HFF-Myc (cell line): ENCODE data around the gene MSI1.

Experiments used
- DNase-seq: peaks from one replicate; pipeline ENCODE4 v3.0.0-alpha.2; 2011; ENCODE audit warnings: low read depth; ENCODE audit errors: extremely low read depth
- H3K4me3 ChIP-seq: replicated peaks from 2 replicates; pipeline ENCODE4 v1.5.1; 2011; ENCODE audit warnings: low read depth, mild to moderate bottlenecking, control low read depth, low read length
- TF ChIP-seq, protein P1 (sequence below): IDR thresholded peaks from 2 replicates; pipeline ENCODE4 v1.5.1; 2012; ENCODE audit warnings: mild to moderate bottlenecking, low read depth, low read length, control low read depth; ENCODE audit errors: missing control alignments

MSI1 gene

DNA sequence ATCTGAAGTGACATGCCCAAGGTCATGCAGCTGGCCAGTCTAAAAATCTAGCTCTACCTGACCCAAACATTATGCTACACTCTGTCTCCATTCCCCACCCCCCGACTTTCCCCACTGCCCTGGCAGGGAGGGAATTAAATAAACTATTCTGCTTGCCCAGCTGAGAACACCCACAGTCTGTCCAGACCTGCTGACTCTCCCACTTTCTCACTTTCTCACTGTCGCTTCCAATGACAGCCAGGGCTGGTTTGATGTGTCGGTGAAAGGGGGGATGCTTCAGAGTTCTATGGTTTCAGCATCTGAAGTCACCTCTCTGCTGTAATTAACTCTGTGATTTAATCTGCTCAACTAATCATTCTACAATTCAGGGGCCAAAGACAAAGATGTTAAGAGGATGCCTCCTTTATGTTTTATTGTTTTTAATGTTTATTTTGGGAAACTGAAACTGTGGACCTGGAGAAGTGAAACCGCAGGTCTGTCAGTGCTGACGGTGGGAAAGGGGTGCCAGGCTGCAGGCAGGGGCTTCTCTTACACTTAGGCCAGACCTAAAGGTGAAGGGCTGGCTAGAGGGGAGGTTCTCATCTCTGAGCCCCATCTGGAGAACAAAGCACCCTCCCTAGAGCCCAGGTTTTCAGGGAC lies 8.1 kb upstream of the MSI1 start:
- no peak overlapping the region for H3K4me3 ChIP-seq
- TF ChIP-seq, protein P1, sequence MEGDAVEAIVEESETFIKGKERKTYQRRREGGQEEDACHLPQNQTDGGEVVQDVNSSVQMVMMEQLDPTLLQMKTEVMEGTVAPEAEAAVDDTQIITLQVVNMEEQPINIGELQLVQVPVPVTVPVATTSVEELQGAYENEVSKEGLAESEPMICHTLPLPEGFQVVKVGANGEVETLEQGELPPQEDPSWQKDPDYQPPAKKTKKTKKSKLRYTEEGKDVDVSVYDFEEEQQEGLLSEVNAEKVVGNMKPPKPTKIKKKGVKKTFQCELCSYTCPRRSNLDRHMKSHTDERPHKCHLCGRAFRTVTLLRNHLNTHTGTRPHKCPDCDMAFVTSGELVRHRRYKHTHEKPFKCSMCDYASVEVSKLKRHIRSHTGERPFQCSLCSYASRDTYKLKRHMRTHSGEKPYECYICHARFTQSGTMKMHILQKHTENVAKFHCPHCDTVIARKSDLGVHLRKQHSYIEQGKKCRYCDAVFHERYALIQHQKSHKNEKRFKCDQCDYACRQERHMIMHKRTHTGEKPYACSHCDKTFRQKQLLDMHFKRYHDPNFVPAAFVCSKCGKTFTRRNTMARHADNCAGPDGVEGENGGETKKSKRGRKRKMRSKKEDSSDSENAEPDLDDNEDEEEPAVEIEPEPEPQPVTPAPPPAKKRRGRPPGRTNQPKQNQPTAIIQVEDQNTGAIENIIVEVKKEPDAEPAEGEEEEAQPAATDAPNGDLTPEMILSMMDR, result no peak
- DNase-seq, result no peak

DNA sequence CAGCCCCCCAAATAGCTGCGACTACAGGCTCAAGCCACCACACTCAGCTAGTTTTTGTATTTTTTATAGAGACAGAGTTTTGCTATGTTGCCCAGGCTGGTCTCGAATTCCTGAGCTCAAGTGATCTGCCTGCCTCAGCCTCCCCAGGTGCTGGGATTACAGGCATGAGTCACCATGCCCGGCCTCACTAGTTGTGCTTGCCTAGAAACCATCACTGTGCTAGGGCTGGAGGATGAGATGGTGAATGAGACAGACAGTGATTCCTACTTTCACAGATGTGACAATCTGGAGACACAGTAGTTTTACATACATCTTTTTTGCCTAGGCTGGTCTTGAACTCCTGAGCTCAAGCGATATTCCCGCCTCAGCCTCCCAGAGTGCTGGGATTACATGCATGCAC lies 7.5 kb upstream of the MSI1 start:
- no peak for DNase-seq
- no peak overlapping the region for H3K4me3 ChIP-seq
- TF ChIP-seq, protein P1, result no peak

DNA sequence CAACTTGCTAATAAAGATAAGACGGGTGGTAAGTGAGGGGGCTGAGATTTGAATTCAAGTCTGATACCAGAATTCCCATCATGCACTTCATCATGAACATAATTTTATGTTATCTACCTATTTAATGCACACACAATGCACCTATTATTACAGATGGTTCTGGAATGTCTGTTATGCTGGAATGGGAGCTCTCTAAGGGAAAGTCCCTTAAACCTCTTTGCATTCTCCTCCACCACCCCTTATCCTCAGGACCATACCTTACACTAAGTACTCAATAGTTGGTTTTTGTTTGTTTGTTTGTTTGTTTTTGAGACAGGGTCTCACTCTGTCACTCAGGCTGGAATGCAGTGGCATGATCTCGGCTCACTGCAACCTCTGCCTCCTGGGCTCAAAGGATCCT lies 7.0 kb upstream of the MSI1 start:
- no peak overlapping the region for H3K4me3 ChIP-seq
- TF ChIP-seq, protein P1, result no peak
- DNase-seq, result no peak

DNA sequence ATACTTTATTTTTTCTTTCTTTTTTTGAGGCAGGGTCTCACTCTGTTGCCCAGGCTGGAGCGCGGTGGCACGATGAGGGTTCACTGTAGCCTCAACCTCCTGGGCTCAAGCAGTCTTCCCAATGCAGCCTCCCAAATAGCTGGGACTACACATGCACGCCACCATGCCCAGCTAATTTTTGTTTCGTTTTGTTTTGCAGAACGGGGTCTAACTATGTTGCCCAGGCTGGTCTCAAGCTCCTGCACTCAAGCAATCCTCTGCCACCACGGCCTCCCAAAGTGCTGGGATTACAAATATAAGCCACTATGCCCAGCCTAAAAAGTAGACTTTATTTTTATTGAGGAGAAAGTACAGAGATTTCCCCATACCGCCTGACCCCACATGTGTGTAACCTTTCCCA lies 4.7 kb upstream of the MSI1 start:
- TF ChIP-seq, protein P1, result no peak
- no peak for DNase-seq
- H3K4me3 ChIP-seq, result no peak overlapping the region

DNA sequence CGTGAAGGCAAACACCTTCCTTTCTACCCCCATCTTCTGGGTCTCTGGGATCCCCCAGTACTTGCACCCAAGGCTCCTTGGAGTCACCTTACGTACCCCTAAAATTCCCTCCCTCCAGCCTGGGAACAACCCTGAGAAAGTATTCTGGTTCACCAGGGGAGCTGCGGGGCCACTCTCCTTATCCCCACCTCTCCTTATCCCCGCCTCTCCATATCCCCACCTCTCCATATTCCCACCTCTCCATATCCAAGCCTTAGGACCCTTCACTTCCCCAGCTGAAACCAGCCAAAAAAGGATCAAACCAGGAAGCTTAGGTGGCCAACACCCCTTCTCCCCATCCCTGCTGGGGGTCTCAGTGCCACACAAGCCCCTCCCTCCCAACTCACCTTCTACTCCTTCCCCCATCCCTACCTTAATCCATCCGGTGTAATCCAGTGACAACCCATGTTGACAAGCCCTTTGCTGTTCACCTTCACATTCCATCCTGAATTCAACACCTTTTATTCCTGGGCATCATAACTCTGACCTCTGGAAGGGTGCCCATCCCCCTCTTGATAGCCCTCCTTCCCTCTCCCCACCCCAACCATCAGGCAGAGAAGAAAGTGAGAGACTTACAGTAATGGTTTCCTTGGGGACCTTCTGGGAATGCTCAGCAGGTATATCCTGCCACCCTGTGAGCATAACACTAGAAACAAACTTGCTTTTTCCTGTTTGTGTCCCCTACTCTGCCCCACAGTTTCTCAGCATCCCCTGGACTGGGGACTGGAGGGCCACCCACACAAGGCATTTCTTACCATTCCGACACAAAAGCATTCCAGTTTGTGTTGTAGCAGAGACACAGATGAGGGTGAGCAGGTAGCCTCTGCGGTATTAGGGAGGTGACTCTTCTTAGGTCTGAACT lies 1.6 kb upstream of the MSI1 start:
- no peak overlapping the region for H3K4me3 ChIP-seq
- DNase-seq, result no peak
- TF ChIP-seq, protein P1, result no peak

DNA sequence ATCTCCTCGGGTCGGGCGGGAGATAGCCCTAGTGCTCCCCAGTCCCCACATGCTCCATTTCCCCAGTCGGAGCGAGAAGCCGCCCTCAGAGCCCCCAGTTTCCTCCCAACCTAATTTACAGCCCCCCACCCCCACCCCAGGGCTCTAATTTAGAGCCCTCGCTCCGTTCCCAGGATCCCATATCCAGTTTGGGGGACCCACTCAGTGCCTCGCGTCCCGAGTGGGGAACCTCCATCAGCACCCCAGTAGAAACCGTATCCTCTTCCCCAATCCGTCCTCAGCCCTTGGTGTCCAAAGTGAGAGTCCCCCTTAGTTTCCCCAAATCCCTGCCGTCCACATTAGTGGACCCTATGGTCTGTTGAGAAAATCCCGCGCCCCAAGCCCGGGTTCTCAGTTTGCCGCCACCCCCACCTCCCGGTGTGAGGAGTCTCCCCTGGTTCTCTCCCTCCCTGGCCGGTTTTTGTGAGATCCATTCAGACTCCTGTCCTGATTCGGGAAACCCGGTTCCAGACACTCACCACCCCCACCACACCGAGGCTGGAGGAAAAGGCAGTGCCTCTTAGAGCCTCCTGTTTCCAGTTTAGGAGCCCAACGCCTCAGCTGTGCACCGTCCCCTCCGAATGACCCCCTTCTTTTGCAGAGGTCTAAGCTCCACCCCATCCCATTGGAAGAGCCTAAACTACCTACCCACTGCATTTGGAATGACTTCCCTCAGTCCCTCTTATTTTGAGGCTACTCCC lies 809 bp upstream of the MSI1 start:
- DNase-seq, result no peak
- H3K4me3 ChIP-seq, result peak overlapping the region; percentile 13; the same call in 1 of the 2 replicates
- TF ChIP-seq, protein P1, result no peak
